ENCODE measurements around the gene PIEZO1. TPM values are rescaled to one million over a fixed set of nuclear protein-coding genes. Genes with fewer than 3 reads are reported as not detected.
A peak's percentile ranks its signal among the peaks of the same experiment; 100 is the strongest.

The PIEZO1 gene
- total RNA-seq, 2 donors from 2014 or later = 197 to 326 TPM

DNA sequence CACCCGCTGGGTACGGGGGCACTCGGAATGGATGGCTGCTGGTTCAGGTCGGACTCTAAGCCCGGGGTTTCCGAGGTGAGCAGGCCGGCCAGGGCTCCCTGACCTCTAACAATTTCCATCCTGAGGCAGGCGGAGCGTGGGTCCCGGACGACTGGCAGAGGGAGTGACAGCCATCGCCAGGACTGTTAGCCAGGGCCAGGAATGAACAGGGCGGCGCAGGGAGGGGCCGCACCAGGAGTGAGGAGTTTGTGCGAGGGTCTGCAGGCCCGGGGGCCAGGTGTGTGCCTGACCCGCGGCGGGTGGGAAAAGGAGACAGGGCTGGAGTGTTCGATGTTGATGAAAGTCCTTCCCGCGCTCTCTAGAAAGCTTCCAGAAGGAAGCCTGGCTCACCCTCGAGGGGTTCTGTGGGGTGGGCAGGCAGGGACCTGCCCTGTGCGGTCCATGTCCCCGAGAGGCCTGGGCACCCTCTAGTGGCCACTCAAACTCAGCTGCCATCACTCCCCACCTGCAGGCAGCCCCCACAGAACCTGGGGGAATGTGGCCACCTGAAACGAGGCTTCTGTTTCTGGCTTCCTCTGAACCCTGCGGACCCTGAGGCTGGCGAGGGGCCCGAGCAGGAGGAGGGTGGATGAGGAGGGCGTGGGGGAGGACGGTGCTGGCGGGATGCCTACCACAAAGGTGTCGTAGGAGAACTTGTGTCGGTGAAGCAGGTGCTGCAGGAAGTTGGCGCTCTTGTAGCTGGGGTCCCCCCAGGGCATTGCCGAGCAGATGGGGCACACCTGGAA is 87.0 kb downstream of the PIEZO1 start:
- Mint-ChIP-seq H3K27me3 (no peaks in the 10 kb centered on the region), H3K4me3 (no peak overlapping the region), H3K36me3 (ENCODE audit: low read depth) (peaks cover 51% of the 10 kb centered on the region), H3K27ac (no peak overlapping the region), H3K4me1 (peaks cover 5% of the 10 kb centered on the region), H3K9me3 (no peaks in the 10 kb centered on the region)
- ATAC-seq (replicated peaks) = no peak

DNA sequence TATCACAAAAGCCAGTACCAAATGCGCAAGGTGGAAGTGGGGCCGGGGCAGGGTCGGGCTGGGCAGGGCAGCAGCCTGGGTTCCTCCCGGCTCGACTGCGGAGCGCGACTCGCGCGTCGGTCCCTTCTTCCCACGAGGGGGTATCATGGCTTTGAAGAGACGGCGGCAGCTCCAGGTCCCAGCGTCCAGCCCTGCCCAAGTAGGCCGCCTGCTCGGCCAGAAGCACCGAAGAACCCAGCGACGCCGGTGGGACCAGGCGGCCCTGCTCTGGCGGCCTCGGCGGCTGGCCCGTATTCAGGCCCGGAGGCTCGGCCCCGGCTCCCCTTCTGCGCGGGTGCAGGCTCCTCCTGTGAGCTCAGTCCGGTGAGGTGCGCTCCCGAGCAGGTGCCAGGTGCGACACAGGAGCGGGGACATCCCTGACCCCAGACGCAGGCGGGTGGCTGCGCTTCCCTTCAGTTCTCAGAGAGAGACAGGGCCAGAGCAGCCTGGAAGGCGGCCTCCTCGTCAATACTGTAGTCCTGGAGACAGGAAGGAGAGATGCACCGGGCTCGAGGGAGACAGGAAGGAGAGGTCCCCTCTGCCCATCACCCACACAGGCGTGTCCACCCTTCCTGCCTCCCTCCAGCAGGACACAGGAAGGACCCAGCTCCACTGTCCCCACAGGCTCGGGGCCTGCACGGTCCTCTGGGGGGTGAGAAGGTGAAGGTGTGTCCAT is 87.7 kb downstream of the PIEZO1 start:
- Mint-ChIP-seq H3K27me3 (no peaks in the 10 kb centered on the region), H3K9me3 (no peaks in the 10 kb centered on the region), H3K36me3 (ENCODE audit: low read depth) (peaks cover 43% of the 10 kb centered on the region), H3K4me1 (no peaks in the 10 kb centered on the region), H3K4me3 (no peak overlapping the region), H3K27ac (no peak overlapping the region)
- no peak for ATAC-seq (replicated peaks)

DNA sequence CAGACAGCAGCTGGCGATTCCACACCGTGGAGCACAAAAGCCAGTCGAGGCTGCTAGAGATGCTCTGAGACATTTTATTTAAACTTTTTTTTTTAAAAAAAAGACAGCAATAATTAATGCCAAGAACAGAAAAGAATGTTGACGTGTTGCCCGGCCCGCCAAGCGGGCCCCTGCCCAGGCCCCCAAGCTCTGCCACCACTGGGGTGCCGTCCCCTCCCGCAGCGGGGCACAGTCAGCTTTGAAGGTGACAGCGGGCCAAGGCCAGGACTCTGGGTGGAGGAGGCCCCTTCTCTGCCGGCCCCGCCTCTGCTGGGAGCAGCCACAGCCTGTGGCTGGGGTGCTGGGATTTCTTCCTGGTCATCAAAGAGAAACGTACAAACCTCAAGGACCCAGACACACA is 88.6 kb downstream of the PIEZO1 start:
- ATAC-seq (replicated peaks) = no peak
- Mint-ChIP-seq H3K4me3 (no peak overlapping the region), H3K27ac (no peak overlapping the region), H3K36me3 (ENCODE audit: low read depth) (peaks cover 35% of the 10 kb centered on the region), H3K27me3 (no peaks in the 10 kb centered on the region), H3K9me3 (no peaks in the 10 kb centered on the region), H3K4me1 (no peaks in the 10 kb centered on the region)

DNA sequence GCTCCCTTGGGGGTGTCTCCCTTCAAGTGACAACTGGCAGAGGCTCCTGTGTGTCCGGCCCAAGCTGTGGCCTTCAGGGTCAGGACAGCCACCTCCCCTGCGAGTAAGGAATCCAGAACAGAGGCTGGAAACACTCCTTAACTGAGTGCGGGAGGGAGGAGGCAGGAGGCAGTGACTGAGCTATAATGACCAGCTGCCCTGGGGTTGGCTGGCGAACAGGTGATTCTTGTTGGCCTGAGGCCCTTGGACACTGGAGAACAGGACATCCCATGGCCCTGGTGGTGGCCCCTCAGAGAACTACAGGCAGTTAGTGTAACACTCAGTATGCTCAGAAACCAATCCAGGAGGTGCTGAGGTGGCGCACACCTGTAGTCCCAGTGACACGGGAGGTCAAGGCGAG is 89.3 kb downstream of the PIEZO1 start:
- Mint-ChIP-seq H3K36me3 (ENCODE audit: low read depth) (peaks cover 28% of the 10 kb centered on the region), H3K27me3 (no peaks in the 10 kb centered on the region), H3K4me1 (peaks cover 2% of the 10 kb centered on the region), H3K9me3 (no peaks in the 10 kb centered on the region), H3K4me3 (no peak overlapping the region), H3K27ac (no peak overlapping the region)
- ATAC-seq (replicated peaks) = no peak

DNA sequence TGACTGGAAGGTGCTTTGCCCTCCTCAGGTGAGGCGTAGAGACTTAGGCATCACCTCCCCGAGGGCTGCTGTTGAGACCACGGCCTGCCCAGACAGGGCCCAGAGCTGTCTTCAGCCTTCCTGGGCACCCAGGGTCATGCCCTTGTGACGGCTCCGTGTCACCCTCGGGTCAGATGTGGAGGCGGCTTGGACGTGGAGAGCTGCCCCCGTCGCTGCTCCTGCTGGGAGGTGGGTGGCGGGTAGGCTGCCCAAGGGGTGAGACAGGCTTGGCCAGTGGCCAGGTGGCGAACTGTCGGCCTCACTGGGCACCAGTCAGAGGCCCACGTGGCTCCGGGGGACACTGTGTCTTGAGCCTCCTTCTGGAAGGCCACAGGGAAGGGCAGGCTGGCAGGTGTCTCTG is 89.8 kb downstream of the PIEZO1 start:
- peaks cover 7% of the 10 kb centered on the region for H3K4me1 Mint-ChIP-seq
- no peak for ATAC-seq (replicated peaks)
- H3K9me3 Mint-ChIP-seq = no peaks in the 10 kb centered on the region
- peaks cover 23% of the 10 kb centered on the region for H3K36me3 Mint-ChIP-seq (ENCODE audit: low read depth)
- no peaks in the 10 kb centered on the region for H3K27me3 Mint-ChIP-seq
- no peak overlapping the region for H3K4me3 Mint-ChIP-seq
- H3K27ac Mint-ChIP-seq = no peak overlapping the region

DNA sequence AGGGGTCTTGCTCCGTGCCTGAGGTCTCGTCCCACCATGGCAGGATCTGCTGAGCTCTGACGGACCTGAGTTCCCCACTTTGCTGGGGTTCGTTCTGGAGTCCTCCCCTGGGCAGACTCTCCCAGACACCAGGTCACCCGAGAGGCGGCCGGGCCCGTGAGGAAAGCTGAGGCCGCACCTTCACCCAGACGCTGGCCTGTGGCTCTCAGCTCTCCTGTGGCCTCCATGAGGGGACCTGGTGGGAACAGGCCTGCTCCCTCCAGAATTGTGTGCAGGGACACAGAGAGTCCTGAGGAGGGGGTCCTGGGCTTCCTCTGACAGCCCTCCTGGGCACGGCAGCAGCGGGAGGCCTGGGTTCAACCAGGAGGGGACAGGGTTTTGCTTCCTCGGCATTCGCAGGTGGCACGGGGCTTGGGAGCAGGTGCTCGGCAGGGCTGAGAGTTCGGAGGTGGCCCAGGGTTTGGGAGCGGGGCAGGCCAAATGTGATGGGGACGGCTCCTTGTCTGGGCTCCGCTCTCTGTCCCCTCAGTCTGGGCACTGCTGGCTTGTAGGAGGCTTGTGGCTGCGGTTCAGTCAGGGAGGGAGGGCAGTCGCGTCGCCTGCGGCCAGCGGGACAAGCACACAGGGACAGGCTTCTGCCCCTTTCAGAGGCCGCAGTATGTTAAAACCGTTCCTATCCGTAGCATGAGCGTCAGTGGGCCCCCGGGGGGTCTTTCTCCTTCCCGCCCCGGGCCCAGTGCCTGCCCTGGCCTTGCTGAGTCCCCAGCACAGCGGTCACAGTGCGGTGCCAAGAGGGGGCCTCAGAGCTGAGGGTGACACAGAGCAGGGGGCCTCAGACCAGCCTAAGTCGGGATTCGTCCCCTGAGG is 90.6 kb downstream of the PIEZO1 start:
- peaks cover 7% of the 10 kb centered on the region for H3K4me1 Mint-ChIP-seq
- peak overlapping the region; percentile 43 for H3K27ac Mint-ChIP-seq
- no peaks in the 10 kb centered on the region for H3K27me3 Mint-ChIP-seq
- H3K36me3 Mint-ChIP-seq (ENCODE audit: low read depth) = peaks cover 15% of the 10 kb centered on the region
- H3K9me3 Mint-ChIP-seq = no peaks in the 10 kb centered on the region
- ATAC-seq (replicated peaks) = no peak
- no peak overlapping the region for H3K4me3 Mint-ChIP-seq

DNA sequence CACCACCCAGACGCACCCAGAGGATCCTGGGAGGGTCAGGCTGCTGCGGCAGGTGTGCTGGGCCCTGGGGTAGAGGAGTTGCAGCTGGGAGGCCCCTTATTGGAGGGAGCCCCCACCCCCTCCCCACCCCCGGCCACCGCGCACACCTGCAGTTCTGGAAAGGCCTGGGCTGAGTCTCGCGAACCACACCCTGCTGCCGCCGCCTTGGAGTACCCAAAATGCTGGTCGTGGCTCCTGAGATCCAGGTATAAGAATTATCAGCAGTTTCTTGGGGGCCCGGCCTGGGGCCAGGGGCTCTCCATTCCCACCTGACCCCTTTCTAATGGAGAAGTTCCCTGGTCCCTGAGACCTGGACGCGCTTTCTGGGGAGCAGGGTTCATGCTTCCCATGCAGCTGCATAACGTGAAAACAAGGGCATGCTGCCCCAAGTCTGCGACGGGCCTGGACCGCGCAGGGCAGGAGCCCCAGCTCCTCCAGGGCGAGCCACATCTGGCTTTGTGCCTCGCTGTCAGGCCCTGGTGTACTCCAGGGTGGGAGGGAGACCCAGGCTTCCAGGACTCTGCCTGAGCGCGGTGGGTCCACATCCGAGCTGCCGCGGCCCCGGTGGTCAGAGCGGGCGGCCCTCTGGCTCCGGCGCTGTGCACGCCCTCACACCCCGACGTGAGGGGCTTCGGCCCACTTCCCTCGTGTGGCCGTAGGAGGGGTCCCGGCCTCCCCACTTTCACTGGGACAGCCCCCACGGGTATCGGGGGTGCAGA is 91.4 kb downstream of the PIEZO1 start:
- H3K4me3 Mint-ChIP-seq = no peak overlapping the region
- peaks cover 15% of the 10 kb centered on the region for H3K36me3 Mint-ChIP-seq (ENCODE audit: low read depth)
- no peak overlapping the region for H3K27ac Mint-ChIP-seq
- no peaks in the 10 kb centered on the region for H3K9me3 Mint-ChIP-seq
- ATAC-seq (replicated peaks) = no peak
- peaks cover 7% of the 10 kb centered on the region for H3K4me1 Mint-ChIP-seq
- H3K27me3 Mint-ChIP-seq = no peaks in the 10 kb centered on the region

DNA sequence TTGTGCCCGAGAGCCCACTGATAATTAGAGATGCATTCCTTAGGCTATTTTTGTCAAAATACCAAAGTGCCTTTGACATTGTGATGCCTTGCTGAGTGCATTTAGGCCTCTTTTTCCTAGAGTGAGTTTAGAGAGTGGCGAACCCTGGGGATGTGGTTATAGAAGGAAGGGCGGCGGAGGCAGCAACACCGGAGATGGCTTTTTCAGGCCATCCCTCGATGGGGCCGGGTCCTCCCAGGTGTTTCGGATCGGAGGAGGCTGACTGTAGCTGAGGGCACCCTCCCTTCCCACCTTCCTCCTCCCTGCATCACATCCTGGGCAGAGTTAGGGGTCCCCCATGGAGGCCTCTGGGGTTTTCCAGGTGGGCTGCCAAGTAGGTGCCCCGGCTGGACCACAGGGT is 92.2 kb downstream of the PIEZO1 start:
- H3K9me3 Mint-ChIP-seq = no peaks in the 10 kb centered on the region
- H3K27me3 Mint-ChIP-seq = no peaks in the 10 kb centered on the region
- peak overlapping the region; percentile 43 for H3K4me3 Mint-ChIP-seq
- H3K4me1 Mint-ChIP-seq = peaks cover 7% of the 10 kb centered on the region
- peaks cover 8% of the 10 kb centered on the region for H3K36me3 Mint-ChIP-seq (ENCODE audit: low read depth)
- H3K27ac Mint-ChIP-seq = peak overlapping the region; percentile 57
- peak; percentile 34 for ATAC-seq (replicated peaks)

DNA sequence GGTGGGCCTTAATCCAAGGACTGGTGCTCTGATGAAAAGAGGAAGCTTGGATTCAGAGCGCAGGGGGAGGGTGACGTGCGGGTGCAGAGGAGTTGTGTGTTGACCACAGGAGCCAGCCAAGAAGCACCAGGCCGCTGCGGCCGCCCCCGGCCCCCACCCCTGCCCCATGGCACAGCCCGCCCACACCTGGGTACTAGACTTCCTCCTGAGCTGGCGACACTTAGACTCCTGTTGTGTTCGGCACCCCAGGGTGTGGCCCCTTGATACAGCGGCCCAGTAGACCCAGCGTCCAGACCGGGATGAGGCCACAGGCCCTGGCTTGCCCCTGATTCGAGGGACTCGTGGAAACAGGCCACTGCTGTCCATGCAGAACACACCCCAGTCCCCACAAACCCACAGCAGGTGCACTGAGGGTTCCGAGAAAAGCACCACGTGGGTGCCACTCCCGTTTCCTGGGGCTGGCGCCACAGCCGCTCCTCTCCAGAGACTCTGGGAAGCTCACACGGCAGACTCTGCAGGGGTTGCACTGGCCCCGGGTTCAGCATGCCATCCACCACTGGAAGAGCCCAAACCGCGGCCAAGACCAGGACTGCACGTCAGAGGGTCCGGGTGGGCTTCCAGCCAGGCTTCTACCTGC is 93.0 kb downstream of the PIEZO1 start:
- peak; percentile 61 for ATAC-seq (replicated peaks)
- no peaks in the 10 kb centered on the region for H3K36me3 Mint-ChIP-seq (ENCODE audit: low read depth)
- peak overlapping the region; percentile 43 for H3K4me3 Mint-ChIP-seq
- H3K9me3 Mint-ChIP-seq = no peaks in the 10 kb centered on the region
- H3K27me3 Mint-ChIP-seq = no peaks in the 10 kb centered on the region
- peaks cover 7% of the 10 kb centered on the region for H3K4me1 Mint-ChIP-seq
- no peak overlapping the region for H3K27ac Mint-ChIP-seq

DNA sequence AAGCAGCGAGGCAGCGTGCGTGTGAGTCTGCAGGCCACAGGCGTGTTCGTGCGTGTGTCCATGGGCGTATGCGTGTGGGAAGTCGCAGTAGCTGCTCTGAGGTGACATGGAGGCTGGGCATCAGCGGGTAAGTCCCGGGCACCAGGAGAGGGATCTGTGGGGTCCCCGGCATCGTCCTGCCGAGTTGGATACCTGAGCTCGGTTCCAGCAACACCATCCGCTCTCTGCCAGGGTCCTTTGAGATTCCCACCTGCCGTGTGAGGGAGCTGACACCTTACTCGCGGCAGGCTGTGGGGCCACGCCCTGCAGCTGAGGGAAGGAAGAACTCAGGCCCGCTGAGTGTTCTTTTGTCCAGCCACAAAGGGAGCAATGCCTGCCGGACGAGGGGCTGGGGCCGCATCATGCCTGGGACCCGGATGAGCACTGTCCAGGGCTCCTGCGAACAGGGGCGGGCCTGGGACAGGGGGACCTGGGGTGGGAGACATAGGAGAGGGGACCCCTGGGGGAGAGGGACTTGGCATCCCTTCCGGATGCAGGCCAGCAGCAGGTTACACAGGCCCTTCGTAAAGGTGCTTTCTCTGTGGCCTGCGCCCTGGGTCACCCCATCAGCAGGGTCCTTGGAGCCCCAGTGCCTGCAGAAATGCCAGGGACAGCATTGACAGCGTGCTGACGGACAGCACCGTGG is 93.7 kb downstream of the PIEZO1 start:
- H3K4me1 Mint-ChIP-seq = peaks cover 7% of the 10 kb centered on the region
- H3K9me3 Mint-ChIP-seq = no peaks in the 10 kb centered on the region
- no peak for ATAC-seq (replicated peaks)
- H3K27me3 Mint-ChIP-seq = no peaks in the 10 kb centered on the region
- H3K27ac Mint-ChIP-seq = peak overlapping the region; percentile 11
- H3K36me3 Mint-ChIP-seq (ENCODE audit: low read depth) = no peaks in the 10 kb centered on the region
- peak overlapping the region; percentile 43 for H3K4me3 Mint-ChIP-seq

DNA sequence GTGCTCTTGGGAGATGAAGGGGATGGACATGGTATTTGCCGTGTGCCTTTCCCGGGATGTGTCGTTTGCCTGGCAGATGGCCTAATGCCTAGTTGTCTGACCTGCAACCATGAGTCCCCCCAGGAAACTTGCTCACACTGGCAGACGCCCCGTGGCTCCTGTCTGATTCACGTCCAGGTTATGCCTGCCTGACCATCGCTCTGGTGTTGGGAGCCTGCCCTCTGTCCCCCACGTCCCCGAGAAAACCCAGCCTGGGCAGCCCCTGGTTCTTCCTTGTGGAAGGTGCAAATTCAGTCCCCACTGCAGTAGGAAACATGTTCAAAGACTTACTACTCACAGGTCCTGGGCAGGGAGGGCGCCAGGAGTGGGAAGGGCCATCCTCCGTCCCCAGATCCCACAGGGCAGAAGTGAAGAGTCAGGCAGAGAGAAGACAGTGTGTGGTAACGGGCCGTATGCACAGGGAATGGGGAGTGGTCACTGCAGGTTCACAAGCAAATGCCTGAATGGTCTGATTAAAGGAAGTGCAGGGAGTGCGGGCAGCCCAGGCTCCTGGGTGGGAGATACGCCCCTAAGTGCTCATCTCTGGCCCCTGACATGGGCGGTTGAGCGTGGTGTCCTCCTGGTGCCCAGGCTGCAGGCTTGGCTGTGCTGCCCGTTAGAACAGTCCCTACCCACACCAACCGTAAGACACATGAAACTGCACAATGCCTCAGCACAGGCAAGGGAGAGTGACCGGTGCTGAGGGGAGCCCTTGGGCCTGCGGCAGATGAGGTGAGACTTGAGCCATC is 94.5 kb downstream of the PIEZO1 start:
- no peak for ATAC-seq (replicated peaks)
- H3K9me3 Mint-ChIP-seq = no peaks in the 10 kb centered on the region
- no peaks in the 10 kb centered on the region for H3K36me3 Mint-ChIP-seq (ENCODE audit: low read depth)
- peak overlapping the region; percentile 11 for H3K27ac Mint-ChIP-seq
- no peaks in the 10 kb centered on the region for H3K27me3 Mint-ChIP-seq
- peak overlapping the region; percentile 43 for H3K4me3 Mint-ChIP-seq
- H3K4me1 Mint-ChIP-seq = peaks cover 7% of the 10 kb centered on the region

DNA sequence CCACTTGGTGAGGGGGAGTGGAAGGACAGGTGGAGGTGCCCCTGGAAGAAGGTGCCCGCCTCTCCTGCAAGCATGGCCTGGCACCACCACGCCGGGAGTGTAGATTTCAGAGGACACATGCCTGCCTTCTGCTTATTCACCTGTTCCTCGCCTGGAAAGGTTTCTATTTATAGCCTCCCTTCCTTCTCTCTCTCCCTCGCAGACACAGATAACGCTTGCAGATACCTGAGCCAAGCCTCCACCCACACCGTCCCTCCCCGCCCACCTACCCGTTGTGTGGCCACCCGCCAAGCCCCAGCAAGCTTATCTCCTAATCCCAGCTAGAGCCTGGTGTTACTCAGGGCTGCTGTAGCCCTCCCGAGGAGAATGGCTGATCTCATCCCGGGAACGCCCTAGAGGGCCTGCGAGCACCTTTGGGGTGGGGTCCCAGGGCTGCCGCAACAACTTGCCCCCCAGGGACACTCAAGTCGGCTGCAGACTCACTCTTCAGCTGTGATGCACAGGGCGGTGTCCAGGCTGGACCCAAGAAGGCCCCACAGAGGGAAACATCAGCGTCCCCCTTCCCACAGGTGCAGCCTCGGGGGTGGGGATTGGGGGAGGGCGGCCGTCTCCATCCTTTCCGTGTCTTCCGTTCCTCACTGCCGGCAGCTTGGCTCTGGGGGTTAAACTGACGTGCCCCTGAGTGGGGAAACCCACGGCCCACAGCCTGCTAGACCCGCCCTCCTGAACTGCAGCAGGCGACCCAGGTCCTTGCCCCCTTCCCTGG is 96.8 kb downstream of the PIEZO1 start:
- Mint-ChIP-seq H3K27ac (no peak overlapping the region), H3K9me3 (no peaks in the 10 kb centered on the region), H3K36me3 (ENCODE audit: low read depth) (no peaks in the 10 kb centered on the region), H3K27me3 (no peaks in the 10 kb centered on the region), H3K4me3 (no peak overlapping the region), H3K4me1 (peaks cover 14% of the 10 kb centered on the region)
- ATAC-seq (replicated peaks) = no peak
